OCI-LY3 (cell line): ENCODE data around the gene ZNF438.

Experiments
- CTCF ChIP-seq: fragments of 200-600, 300-600 bp; sonication (generic); IDR thresholded peaks from 2 replicates; pipeline ENCODE4 v1.5.1; 2014; ENCODE audit warnings: antibody characterized with exemption, low read length, low read depth
- EZH2phosphoT487 ChIP-seq: fragments of 200-600 bp; shearing (Covaris generic); IDR thresholded peaks from 2 replicates; pipeline ENCODE4 v1.6.1; 2018; ENCODE audit warnings: antibody characterized with exemption, mixed run types, low read depth

DNA sequence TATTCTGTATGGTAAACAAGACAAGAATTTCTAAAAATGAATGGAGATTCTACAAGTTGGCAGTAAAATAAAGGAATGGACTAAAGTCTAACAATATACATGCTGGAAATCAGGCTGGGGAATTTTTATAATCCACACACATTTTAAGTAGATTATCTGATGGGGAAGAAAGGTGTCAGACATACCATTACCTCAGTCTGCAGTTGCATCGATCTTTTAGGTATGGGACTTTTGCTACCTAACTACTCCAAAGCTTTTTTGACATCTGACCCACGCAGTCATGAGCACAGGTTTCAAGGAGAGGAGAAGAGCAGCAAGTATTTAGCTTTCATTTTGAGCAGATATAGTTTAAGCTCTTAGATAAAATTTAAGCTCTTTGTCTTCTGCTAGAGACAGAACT lies 113.0 kb downstream of the ZNF438 start:
- TF ChIP-seq CTCF (no peak), EZH2phosphoT487 (no peak)
